ENCODE measurements around the gene NRN1L. TPM values are rescaled to one million over a fixed set of nuclear protein-coding genes. Genes with fewer than 3 reads are reported as not detected.

NRN1L gene
- total RNA-seq, 1 experiment from 2014 or later = 1.4 TPM

DNA sequence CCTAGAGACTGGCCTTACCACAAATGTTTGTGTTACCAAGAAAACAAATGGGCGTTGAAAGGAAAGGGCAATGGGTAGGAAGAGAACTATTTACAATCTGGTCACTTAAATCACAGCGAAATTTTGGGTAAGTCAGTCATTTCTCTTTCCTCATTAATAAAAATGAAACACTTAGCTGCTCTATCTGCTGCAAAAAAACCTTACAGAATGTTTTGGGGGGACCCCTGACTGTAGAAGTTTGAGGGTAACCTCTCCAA, 38.7 kb upstream of the NRN1L start:
- peaks cover 4% of the 10 kb centered on the region; the same call in 1 of the 2 replicates for H4K20me1 ChIP-seq (ENCODE audit: insufficient read depth)
- H2AFZ ChIP-seq (ENCODE audit: low read depth, low read length, poor library complexity, severe bottlenecking) = no peak overlapping the region
- peak overlapping the region; percentile 93 for H3K9ac ChIP-seq (ENCODE audit: low read length)
- H3K79me2 ChIP-seq (ENCODE audit: insufficient read depth, low read length) = peaks cover 59% of the 10 kb centered on the region
- peak overlapping the region; percentile 82 for H3K4me2 ChIP-seq (ENCODE audit: low read length)
- ChIA-PET RAD21 (ENCODE audit: low non-redundant PET in 1 of 2, low total read pairs in 2 of 2, uncharacterized antibody in 2 of 2, unreplicated experiment in 2 of 2) (no interaction called here), CTCF (interaction anchor here (2.4 kb wide), 1 partner anchor 30 kb away, joined by 18 read pairs; no protein-coding TSS in a partner anchor), POLR2A (interaction anchor here (0.7 to 1.7 kb wide), 3 partner anchors 12 to 39 kb away, joined by 3 to 6 read pairs (median 5); partner anchors contain the start of genes RANBP10 and TSNAXIP1)
- no peaks in the 10 kb centered on the region for H3K9me2 ChIP-seq (ENCODE audit: insufficient read depth)
- H3K27me3 ChIP-seq (ENCODE audit: insufficient read depth, low read length) = no peaks in the 10 kb centered on the region
- ATAC-seq (no peak), DNase-seq (ENCODE audit: low read depth, low spot score) (no peak)
- H3K4me1 ChIP-seq (ENCODE audit: control insufficient read depth in 1 of 2, insufficient read depth in 2 of 2, low read length in 2 of 2) = peaks cover 20 to 53% of the 10 kb centered on the region in 2 experiments
- TF ChIP-seq EGR1 (IDR thresholded peaks at IDR 0.05; ENCODE audit: low read depth) = no peak
- TSS peak; percentile 83 for BruUV-seq (replicated peaks)
- peaks cover 4 to 6% of the 10 kb centered on the region in 2 experiments; a peak in 2 of 4 replicates for H3K36me3 ChIP-seq (ENCODE audit: control insufficient read depth in 1 of 2, insufficient read depth in 2 of 2, low read length in 2 of 2)
- peak overlapping the region; percentile 83 for H3K27ac ChIP-seq (ENCODE audit: low read depth, low read length)
- H3K4me3 ChIP-seq (replicated peaks in 1 of 2; ENCODE audit: low read depth in 1 of 2, low read length in 2 of 2) = peak overlapping the region; percentile 83 to 96
- intact Hi-C loops (cut with micrococcal nuclease) = loop anchor here (1.0 kb wide), 1 partner anchor 40 kb away; the partner anchor contains the start of genes RANBP10 and TSNAXIP1
- H3K9me3 ChIP-seq (ENCODE audit: control insufficient read depth in 1 of 2, insufficient read depth in 1 of 2, low read depth in 1 of 2, low read length in 2 of 2) = no peaks in the 10 kb centered on the region

DNA sequence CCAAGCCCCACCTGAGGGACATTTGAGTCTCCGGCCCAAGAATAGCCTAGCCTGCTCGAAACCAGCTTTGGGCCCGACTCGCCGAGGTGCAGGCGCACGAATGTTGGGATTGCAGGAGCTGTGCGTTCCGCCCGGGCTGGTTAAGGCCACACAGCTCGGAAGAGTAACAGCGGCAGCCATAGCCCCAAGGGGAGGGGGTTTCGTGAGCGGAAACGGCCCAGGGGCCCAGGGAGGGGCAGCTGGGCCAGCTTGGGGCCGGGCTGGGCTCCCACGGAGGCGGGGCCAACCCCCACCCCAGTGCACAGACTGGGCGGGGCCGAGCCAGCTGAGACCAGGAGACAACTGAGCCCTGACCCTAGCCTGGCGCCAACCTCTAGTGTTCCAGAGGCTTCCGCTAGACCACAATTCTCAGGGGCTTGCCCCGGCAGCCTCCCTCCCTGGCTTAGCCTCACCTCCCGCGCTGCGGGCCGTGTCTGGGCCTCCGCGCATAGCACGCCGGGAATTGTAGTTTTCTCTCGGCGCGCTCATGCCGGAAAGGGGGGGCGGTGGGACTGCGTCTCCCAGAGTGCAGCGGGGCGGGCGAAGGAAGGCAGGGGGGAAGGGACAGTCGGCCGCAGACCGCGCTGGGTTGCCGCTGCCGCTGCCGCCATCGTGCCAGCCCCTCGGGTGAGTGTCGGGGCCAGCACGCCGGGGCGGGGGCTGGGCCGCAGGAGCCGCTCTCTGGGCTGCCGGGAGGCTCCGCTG, 38.2 kb upstream of the NRN1L start, which contains the start of gene NUTF2:
NUTF2 (plus strand) TSS at position 614 of the 744 bp plus-strand sequence. CDS start 18,198 bp downstream, outside the sequence.
- BruUV-seq (replicated peaks) = no TSS peak
- ChIA-PET CTCF (interaction anchor here (2.4 kb wide), 1 partner anchor 30 kb away, joined by 18 read pairs; no protein-coding TSS in a partner anchor), POLR2A (interaction anchor here (0.7 to 1.7 kb wide), 3 partner anchors 12 to 40 kb away, joined by 3 to 6 read pairs (median 5); partner anchors contain the start of genes RANBP10 and TSNAXIP1), RAD21 (ENCODE audit: low non-redundant PET in 1 of 2, low total read pairs in 2 of 2, uncharacterized antibody in 2 of 2, unreplicated experiment in 2 of 2) (interaction anchor here in 1 of 2 experiments (1.4 kb wide), 1 partner anchor 20 kb away, joined by 4 read pairs; no protein-coding TSS in a partner anchor)
- peak within 1 kb of the TSS; percentile 83 to 96 for H3K4me3 ChIP-seq (replicated peaks in 1 of 2; ENCODE audit: low read depth in 1 of 2, low read length in 2 of 2)
- no peaks in the 10 kb centered on the region for H3K27me3 ChIP-seq (ENCODE audit: insufficient read depth, low read length)
- DNase-seq (ENCODE audit: low read depth, low spot score) (peak; percentile 81), ATAC-seq (peak; percentile 76)
- H2AFZ ChIP-seq (ENCODE audit: low read depth, low read length, poor library complexity, severe bottlenecking) = peak within 1 kb of the TSS; percentile 92
- peaks cover 4 to 6% of the 10 kb centered on the region in 2 experiments; a peak in 2 of 4 replicates for H3K36me3 ChIP-seq (ENCODE audit: control insufficient read depth in 1 of 2, insufficient read depth in 2 of 2, low read length in 2 of 2)
- H3K79me2 ChIP-seq (ENCODE audit: insufficient read depth, low read length) = peaks cover 63% of the 10 kb centered on the region
- peak within 1 kb of the TSS; percentile 83 for H3K27ac ChIP-seq (ENCODE audit: low read depth, low read length)
- H3K9ac ChIP-seq (ENCODE audit: low read length) = peak within 1 kb of the TSS; percentile 93
- H4K20me1 ChIP-seq (ENCODE audit: insufficient read depth) = peaks cover 4% of the 10 kb centered on the region; the same call in 1 of the 2 replicates
- H3K9me3 ChIP-seq (ENCODE audit: control insufficient read depth in 1 of 2, insufficient read depth in 1 of 2, low read depth in 1 of 2, low read length in 2 of 2) = no peaks in the 10 kb centered on the region
- peak; percentile 76 for TF ChIP-seq YY1 (IDR thresholded peaks at IDR 0.05; ENCODE audit: extremely low read depth, insufficient replicate concordance, low read depth, low read length)
- no peak for TF ChIP-seq FOSL1 (IDR thresholded peaks at IDR 0.05; ENCODE audit: low read depth)
- TF ChIP-seq, protein P1, sequence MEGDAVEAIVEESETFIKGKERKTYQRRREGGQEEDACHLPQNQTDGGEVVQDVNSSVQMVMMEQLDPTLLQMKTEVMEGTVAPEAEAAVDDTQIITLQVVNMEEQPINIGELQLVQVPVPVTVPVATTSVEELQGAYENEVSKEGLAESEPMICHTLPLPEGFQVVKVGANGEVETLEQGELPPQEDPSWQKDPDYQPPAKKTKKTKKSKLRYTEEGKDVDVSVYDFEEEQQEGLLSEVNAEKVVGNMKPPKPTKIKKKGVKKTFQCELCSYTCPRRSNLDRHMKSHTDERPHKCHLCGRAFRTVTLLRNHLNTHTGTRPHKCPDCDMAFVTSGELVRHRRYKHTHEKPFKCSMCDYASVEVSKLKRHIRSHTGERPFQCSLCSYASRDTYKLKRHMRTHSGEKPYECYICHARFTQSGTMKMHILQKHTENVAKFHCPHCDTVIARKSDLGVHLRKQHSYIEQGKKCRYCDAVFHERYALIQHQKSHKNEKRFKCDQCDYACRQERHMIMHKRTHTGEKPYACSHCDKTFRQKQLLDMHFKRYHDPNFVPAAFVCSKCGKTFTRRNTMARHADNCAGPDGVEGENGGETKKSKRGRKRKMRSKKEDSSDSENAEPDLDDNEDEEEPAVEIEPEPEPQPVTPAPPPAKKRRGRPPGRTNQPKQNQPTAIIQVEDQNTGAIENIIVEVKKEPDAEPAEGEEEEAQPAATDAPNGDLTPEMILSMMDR (IDR thresholded peaks at IDR 0.05 in 2 of 3, conservative IDR thresholded peaks at IDR 0.05 in 1 of 3; ENCODE audit: borderline replicate concordance in 1 of 3, insufficient read depth in 1 of 3, low read depth in 2 of 3, low read length in 2 of 3) = no peak
- TF ChIP-seq, protein P2, sequence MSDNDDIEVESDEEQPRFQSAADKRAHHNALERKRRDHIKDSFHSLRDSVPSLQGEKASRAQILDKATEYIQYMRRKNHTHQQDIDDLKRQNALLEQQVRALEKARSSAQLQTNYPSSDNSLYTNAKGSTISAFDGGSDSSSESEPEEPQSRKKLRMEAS (IDR thresholded peaks at IDR 0.05) = peak; percentile 79; the same call in 1 of the 2 replicates
- TF ChIP-seq POLR2A (IDR thresholded peaks at IDR 0.05; ENCODE audit: borderline replicate concordance, extremely low read depth, insufficient read depth, insufficient read length) = no peak
- TF ChIP-seq SP1 (IDR thresholded peaks at IDR 0.05; ENCODE audit: low read depth) = peak; percentile 81
- TF ChIP-seq, protein P3, sequence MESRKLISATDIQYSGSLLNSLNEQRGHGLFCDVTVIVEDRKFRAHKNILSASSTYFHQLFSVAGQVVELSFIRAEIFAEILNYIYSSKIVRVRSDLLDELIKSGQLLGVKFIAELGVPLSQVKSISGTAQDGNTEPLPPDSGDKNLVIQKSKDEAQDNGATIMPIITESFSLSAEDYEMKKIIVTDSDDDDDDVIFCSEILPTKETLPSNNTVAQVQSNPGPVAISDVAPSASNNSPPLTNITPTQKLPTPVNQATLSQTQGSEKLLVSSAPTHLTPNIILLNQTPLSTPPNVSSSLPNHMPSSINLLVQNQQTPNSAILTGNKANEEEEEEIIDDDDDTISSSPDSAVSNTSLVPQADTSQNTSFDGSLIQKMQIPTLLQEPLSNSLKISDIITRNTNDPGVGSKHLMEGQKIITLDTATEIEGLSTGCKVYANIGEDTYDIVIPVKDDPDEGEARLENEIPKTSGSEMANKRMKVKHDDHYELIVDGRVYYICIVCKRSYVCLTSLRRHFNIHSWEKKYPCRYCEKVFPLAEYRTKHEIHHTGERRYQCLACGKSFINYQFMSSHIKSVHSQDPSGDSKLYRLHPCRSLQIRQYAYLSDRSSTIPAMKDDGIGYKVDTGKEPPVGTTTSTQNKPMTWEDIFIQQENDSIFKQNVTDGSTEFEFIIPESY (IDR thresholded peaks at IDR 0.05; ENCODE audit: extremely low read depth, insufficient replicate concordance, low read length) = peak; percentile 76
- peak; percentile 78 for TF ChIP-seq POLR2AphosphoS5 (IDR thresholded peaks at IDR 0.05; ENCODE audit: low read depth, low read length)
- peak; percentile 75 for TF ChIP-seq EGR1 (IDR thresholded peaks at IDR 0.05; ENCODE audit: low read depth)
- peaks cover 16 to 48% of the 10 kb centered on the region in 2 experiments for H3K4me1 ChIP-seq (ENCODE audit: control insufficient read depth in 1 of 2, insufficient read depth in 2 of 2, low read length in 2 of 2)
- H3K9me2 ChIP-seq (ENCODE audit: insufficient read depth) = no peaks in the 10 kb centered on the region
- peak within 1 kb of the TSS; percentile 82 for H3K4me2 ChIP-seq (ENCODE audit: low read length)
- intact Hi-C loops (cut with micrococcal nuclease) = loop anchor here (1.0 kb wide), 1 partner anchor 40 kb away; the partner anchor contains the start of genes RANBP10 and TSNAXIP1

All from HCT116 (cell line).